Measurements from ENCODE around the gene KIAA0753. TPM values are rescaled to one million over a fixed set of nuclear protein-coding genes. Genes with fewer than 3 reads are reported as not detected.

The KIAA0753 gene
- total and polyA plus RNA-seq, 2 of the 8 experiments (the other 6 are each of a cell fraction or from before 2014, with no cell fraction given), result 5.0 to 27.1 TPM

DNA sequence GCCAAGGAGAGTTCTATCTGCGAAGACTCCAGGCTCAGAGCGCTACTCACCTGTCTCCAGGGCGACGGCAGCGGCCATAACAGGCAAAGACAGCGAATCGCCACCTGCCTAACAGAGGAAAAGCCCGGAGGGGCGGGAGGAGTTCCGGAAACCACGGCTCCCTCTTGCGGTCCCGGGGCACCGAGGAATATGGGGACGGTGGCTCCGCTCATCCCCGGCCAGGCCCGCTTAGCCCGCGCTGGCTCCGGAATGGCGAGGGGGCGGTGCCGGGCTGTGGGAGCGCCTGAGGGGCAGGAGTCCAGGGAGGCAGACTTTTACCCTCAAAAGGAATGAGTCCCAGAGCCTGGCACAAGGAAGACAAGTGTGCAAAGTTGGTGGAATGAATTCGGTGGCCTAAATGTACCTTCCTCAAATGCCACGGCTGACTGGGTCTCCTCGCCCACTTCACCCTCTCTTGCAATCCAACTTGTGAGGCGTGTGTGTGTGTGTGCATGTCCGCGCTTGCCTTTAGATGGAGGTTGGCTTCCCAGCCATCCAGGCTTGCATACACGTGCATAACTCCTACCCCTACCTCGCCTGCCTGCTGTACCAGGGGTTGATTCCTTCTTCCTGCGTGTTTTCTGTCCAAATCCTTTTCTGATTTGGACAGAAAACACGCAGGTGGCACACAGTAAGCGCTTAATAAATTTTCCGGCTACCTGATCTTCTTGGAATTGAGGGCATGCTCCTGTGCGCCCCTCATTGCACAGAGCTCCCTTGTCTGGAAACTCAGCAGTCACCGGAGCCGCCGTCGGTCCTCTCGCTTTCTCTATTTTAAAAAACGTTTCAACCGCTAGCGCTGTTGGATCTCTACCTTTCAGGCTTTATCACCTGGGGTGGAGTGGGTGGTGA lies 14.6 kb upstream of the KIAA0753 start (continued):
- TF ChIP-seq, protein P1, sequence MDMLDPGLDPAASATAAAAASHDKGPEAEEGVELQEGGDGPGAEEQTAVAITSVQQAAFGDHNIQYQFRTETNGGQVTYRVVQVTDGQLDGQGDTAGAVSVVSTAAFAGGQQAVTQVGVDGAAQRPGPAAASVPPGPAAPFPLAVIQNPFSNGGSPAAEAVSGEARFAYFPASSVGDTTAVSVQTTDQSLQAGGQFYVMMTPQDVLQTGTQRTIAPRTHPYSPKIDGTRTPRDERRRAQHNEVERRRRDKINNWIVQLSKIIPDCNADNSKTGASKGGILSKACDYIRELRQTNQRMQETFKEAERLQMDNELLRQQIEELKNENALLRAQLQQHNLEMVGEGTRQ (IDR thresholded peaks at IDR 0.05; ENCODE audit: low read length), result no peak
- TF ChIP-seq HDAC2 (IDR thresholded peaks at IDR 0.05; ENCODE audit: borderline replicate concordance in 1 of 2, low read depth in 2 of 2, low read length in 2 of 2) (no peak), KDM5A (IDR thresholded peaks at IDR 0.05; ENCODE audit: low read length) (no peak), SP4 (IDR thresholded peaks at IDR 0.05; ENCODE audit: low read length) (no peak), YY1 (IDR thresholded peaks at IDR 0.05; ENCODE audit: low read depth, low read length) (peak; percentile 87), TEAD4 (IDR thresholded peaks at IDR 0.05; ENCODE audit: low read depth, low read length) (no peak), EZH2 (IDR thresholded peaks at IDR 0.05; ENCODE audit: low read depth, low read length, severe bottlenecking) (peak; percentile 48), ASH2L (IDR thresholded peaks at IDR 0.05; ENCODE audit: low read length) (no peak), TAF1 (IDR thresholded peaks at IDR 0.05; ENCODE audit: low read depth, low read length) (0 out of 2 replicates have a peak, but pooled peaks have one; percentile 13), RAD21 (IDR thresholded peaks at IDR 0.05 in 1 of 2, conservative IDR thresholded peaks at IDR 0.05 in 1 of 2; ENCODE audit: low read depth in 2 of 2, low read length in 2 of 2) (peak in 1 of 2 experiments; percentile 16; a peak in 1 of 4 replicates)
- TF ChIP-seq, protein P2, sequence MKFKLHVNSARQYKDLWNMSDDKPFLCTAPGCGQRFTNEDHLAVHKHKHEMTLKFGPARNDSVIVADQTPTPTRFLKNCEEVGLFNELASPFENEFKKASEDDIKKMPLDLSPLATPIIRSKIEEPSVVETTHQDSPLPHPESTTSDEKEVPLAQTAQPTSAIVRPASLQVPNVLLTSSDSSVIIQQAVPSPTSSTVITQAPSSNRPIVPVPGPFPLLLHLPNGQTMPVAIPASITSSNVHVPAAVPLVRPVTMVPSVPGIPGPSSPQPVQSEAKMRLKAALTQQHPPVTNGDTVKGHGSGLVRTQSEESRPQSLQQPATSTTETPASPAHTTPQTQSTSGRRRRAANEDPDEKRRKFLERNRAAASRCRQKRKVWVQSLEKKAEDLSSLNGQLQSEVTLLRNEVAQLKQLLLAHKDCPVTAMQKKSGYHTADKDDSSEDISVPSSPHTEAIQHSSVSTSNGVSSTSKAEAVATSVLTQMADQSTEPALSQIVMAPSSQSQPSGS (IDR thresholded peaks at IDR 0.05; ENCODE audit: low read length), result no peak
